ENCODE results near the gene ZSCAN26.

- no peak for TF ChIP-seq CTCF (conservative IDR thresholded peaks at IDR 0.05; ENCODE audit: low read depth, low read length)
- TF ChIP-seq EZH2 (IDR thresholded peaks at IDR 0.05; ENCODE audit: low read length, unreplicated experiment) = no peak
These were observed 2.0 kb upstream of the ZSCAN26 start for GRCh38 chr6:28264834-28265401.
